Natural killer cell treated with Interleukin-12 subunit alpha and Interleukin-12 subunit beta and Interleukin-15 and Interleukin-18, amount 100 ng/mL, for 72 hours (primary cell): ENCODE results near the gene PEDS1. TPM values are rescaled to one million over a fixed set of nuclear protein-coding genes. Genes with fewer than 3 reads are reported as not detected.
A peak's percentile ranks its signal among the peaks of the same experiment; 100 is the strongest.
"Not testable (repeated sequence)": the region's sequence is repeated elsewhere in the genome, so short reads cannot be mapped to it uniquely, and the experiment has no call there.

Experiments
- ATAC-seq, 2 donors: fragments of 150-1000 bp; cut with Tn5 transposase in 1 of 2; sonication (Bioruptor Pico), chemical (Tn5 transposase) in 1 of 2; 2 replicates each; pipeline ENCODE4 v1.10.0; 2021
- DNase-seq: peaks from one replicate; pipeline ENCODE4 v3.0.0; 2022; ENCODE audit warnings: low spot score
- H3K27ac Mint-ChIP-seq, 2 donors: 1 replicate in 1 of 2; 2 replicates in 1 of 2; pipeline ENCODE4 v1.8.0; 2022; ENCODE audit warnings: mixed read lengths in 2 of 2, mild to moderate bottlenecking in 1 of 2, moderate library complexity in 1 of 2
- H3K27me3 Mint-ChIP-seq, 2 donors: 1 replicate in 1 of 2; 2 replicates in 1 of 2; pipeline ENCODE4 v1.8.0; 2022; ENCODE audit warnings: mixed read lengths in 2 of 2
- H3K36me3 Mint-ChIP-seq: one replicate; pipeline ENCODE4 v1.8.0; 2022; ENCODE audit warnings: mixed read lengths
- H3K4me1 Mint-ChIP-seq, 2 donors: 1 replicate in 1 of 2; 2 replicates in 1 of 2; pipeline ENCODE4 v1.8.0; 2022; ENCODE audit warnings: low read depth in 2 of 2, mixed read lengths in 2 of 2, mild to moderate bottlenecking in 1 of 2
- H3K4me3 Mint-ChIP-seq: one replicate; pipeline ENCODE4 v1.8.0; 2022; ENCODE audit warnings: mixed read lengths
- H3K9me3 Mint-ChIP-seq: 2 replicates; pipeline ENCODE4 v1.8.0; 2022; ENCODE audit warnings: mixed read lengths
- total RNA-seq, 2 donors: library from RNA; stranded (reverse); gene quantifications; one replicate each; pipeline ENCODE4 v1.2.3, GENCODE V29; 2022

The PEDS1 gene
- total RNA-seq, 2 donors from 2014 or later = 31.2 to 33.8 TPM

DNA sequence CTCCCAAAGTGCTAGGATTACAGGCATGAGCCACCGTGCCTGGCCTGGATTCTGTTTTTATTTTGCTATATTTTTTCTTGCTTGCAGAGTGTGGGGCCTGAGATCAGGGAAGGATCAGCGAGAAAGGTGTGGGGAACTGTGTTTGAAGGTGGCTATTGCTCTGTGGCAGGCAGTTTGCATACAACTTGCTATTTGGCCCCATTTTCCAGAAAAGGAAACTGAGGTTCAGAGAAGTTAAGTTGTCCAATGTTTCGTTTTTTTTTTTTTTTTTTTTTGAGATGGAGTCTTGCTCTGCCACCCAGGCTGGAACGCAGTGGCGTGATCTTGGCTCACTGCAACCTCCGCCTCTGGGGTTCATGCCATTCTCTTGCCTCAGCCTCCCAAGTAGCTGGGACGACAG is 8.0 kb upstream of the PEDS1 start:
- not testable (repeated sequence) for H3K4me3 Mint-ChIP-seq, ATAC-seq, H3K36me3 Mint-ChIP-seq, DNase-seq, H3K27ac Mint-ChIP-seq, H3K9me3 Mint-ChIP-seq, H3K27me3 Mint-ChIP-seq
- H3K4me1 Mint-ChIP-seq = peaks cover 11% of the 10 kb centered on the region in 2 donors

- Mint-ChIP-seq H3K27me3 (no peaks in the 10 kb centered on the region), H3K9me3 (no peaks in the 10 kb centered on the region), H3K27ac (peak overlapping the region; percentile 76 to 92), H3K36me3 (no peaks in the 10 kb centered on the region), H3K4me3 (peak overlapping the region; percentile 91), H3K4me1 (peaks cover 42 to 50% of the 10 kb centered on the region in 2 donors)
- DNase-seq (no peak), ATAC-seq (peak in 1 of 2 donors; percentile 5)
Observed at GRCh38 chr20:50153153-50153499, 397 bp downstream of the PEDS1 start.

DNA sequence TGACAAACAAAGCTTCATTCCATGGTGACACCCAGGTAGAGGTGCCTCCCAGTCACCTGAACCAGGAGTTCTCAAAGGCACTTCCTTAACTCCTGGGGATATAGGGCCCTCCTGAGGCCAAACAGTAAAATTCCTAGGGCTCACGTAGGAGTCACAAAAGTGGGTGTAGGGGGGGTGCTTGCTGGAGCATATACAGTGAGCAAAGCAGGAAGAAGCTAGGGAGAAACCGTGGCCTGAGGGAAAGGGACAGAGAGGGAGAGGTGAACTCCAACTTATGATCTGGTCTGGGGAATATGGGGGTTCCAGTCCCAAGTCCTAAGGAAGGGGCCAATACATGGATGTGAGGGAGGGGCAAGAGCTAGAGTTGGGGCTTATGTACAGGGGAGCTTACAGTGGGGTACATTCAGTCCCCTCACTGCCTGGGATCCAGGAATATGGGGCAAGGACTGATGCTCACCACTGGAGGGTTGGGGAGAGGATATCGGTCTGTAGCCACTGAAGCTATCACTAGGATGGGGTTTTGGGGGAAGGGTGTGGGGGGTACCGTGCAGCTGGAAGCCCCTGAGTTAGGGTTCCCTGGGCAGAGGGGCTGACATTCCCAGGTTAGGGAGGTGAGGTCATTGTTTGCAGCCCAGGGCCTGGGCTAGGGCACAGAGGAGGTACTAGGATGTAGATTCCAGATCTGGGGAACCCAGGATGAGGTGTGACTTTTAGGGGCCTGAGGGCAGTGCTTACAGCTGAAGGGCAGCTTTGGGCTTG is 950 bp downstream of the PEDS1 start:
- Mint-ChIP-seq H3K4me3 (peak overlapping the region; percentile 91), H3K4me1 (peaks cover 46 to 55% of the 10 kb centered on the region in 2 donors), H3K27ac (peak overlapping the region; percentile 76 to 92), H3K9me3 (no peaks in the 10 kb centered on the region), H3K27me3 (no peaks in the 10 kb centered on the region), H3K36me3 (no peaks in the 10 kb centered on the region)
- ATAC-seq (no peak), DNase-seq (no peak)

DNA sequence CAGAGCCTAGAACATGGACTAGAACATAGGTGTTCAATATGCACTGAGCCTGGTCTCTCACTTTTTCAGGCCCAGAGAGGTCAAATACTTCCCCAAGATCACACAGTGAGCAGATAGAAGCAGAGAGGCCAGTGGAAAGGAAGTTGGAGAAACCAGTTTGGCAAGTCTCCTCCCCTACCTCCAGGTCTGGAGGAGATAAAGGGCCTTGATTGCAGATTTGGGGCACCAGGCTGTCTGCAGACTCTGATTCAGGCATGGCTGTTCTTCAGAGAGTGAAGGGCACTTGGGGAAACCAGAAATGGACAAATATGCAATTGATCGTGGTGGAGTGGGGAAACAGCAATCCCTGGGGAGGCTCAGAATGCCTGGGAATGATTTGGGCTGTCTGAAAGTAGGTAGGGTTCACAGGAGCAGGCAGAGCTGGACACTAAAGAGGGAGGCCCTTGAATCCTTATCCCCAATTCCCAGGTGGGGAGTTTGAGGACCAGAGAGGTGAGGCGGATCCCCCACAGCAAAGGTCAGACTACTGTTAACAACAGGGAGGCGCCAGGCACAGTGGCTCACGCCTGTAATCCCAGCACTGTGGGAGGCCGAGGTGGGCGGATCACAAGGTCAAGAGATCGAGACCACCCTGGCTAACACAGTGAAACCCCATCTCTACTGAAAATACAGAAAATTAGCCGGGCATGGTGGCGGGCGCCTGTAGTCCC is 2.3 kb downstream of the PEDS1 start:
- Mint-ChIP-seq H3K27me3 (no peaks in the 10 kb centered on the region), H3K4me3 (peak overlapping the region; percentile 91), H3K36me3 (no peaks in the 10 kb centered on the region), H3K4me1 (peaks cover 60 to 69% of the 10 kb centered on the region in 2 donors), H3K9me3 (no peaks in the 10 kb centered on the region), H3K27ac (peak overlapping the region; percentile 76 to 92)
- DNase-seq (no peak), ATAC-seq (no peak)

- peak overlapping the region in 1 of 2 donors; percentile 92 for H3K27ac Mint-ChIP-seq
- DNase-seq (no peak), ATAC-seq (no peak)
- peaks cover 64 to 74% of the 10 kb centered on the region in 2 donors for H3K4me1 Mint-ChIP-seq
- no peaks in the 10 kb centered on the region for H3K27me3 Mint-ChIP-seq
- no peaks in the 10 kb centered on the region for H3K9me3 Mint-ChIP-seq
- H3K36me3 Mint-ChIP-seq = no peaks in the 10 kb centered on the region
- no peak overlapping the region for H3K4me3 Mint-ChIP-seq
Observed at GRCh38 chr20:50149481-50150254, 3.9 kb downstream of the PEDS1 start.

- Mint-ChIP-seq H3K4me1 (peaks cover 64 to 65% of the 10 kb centered on the region in 2 donors), H3K27me3 (no peaks in the 10 kb centered on the region), H3K4me3 (peak overlapping the region; percentile 77), H3K36me3 (peaks cover 3% of the 10 kb centered on the region), H3K9me3 (no peaks in the 10 kb centered on the region), H3K27ac (peak overlapping the region; percentile 92 to 98)
- DNase-seq (peak; percentile 87), ATAC-seq (peak; percentile 91 to 95)
Observed at GRCh38 chr20:50146732-50147662, 6.5 kb downstream of the PEDS1 start.

- peaks cover 58 to 61% of the 10 kb centered on the region in 2 donors for H3K4me1 Mint-ChIP-seq
- H3K4me3 Mint-ChIP-seq = peak overlapping the region; percentile 77
- peak; percentile 8 for DNase-seq
- H3K36me3 Mint-ChIP-seq = peaks cover 4% of the 10 kb centered on the region
- H3K27me3 Mint-ChIP-seq = no peaks in the 10 kb centered on the region
- H3K9me3 Mint-ChIP-seq = no peaks in the 10 kb centered on the region
- H3K27ac Mint-ChIP-seq = peak overlapping the region; percentile 92 to 98
- no peak for ATAC-seq
Observed at GRCh38 chr20:50146214-50146613, 7.3 kb downstream of the PEDS1 start.

- H3K4me3 Mint-ChIP-seq = no peak overlapping the region
Observed at GRCh38 chr20:50145566-50145965, 8.0 kb downstream of the PEDS1 start.

DNA sequence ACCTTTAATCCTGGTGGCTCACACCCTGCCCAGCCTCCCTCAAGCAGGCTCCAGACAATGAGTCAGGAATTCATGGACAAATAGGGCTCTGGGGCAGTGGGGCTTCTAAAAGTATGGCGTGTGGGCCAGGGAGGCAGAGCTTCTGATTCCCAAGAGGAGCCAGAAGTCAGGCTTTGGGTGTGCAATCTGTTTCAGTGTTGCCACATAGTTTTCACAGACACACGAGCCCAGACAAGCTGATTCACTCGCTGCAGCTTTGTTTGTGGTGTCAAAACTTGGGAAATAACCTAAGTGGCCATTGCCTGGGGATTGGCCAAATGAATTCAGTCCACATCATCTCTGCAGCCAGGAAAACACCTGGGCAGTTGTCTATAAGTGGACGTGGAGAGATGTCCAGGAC is 9.2 kb downstream of the PEDS1 start:
- Mint-ChIP-seq H3K4me3 (no peak overlapping the region), H3K9me3 (no peaks in the 10 kb centered on the region), H3K27ac (peak overlapping the region; percentile 41 to 85), H3K4me1 (peaks cover 46 to 61% of the 10 kb centered on the region in 2 donors), H3K36me3 (peaks cover 4% of the 10 kb centered on the region), H3K27me3 (no peaks in the 10 kb centered on the region)
- ATAC-seq (peak; percentile 15 to 70), DNase-seq (no peak)

More at GRCh38 chr20:50145566-50145965, 8.0 kb downstream of the PEDS1 start:
- H3K27ac Mint-ChIP-seq = peak overlapping the region; percentile 92 to 98
- DNase-seq (no peak), ATAC-seq (no peak)
- H3K4me1 Mint-ChIP-seq = peaks cover 52 to 56% of the 10 kb centered on the region in 2 donors
- no peaks in the 10 kb centered on the region for H3K27me3 Mint-ChIP-seq
- H3K9me3 Mint-ChIP-seq = no peaks in the 10 kb centered on the region
- H3K36me3 Mint-ChIP-seq = peaks cover 4% of the 10 kb centered on the region

GRCh38 chr20:50142812-50143211 is 10.7 kb downstream of the PEDS1 start:
- Mint-ChIP-seq H3K27me3 (no peaks in the 10 kb centered on the region), H3K27ac (peak overlapping the region in 1 of 2 donors; percentile 85), H3K4me3 (no peak overlapping the region), H3K36me3 (peaks cover 4% of the 10 kb centered on the region), H3K9me3 (no peaks in the 10 kb centered on the region), H3K4me1 (peaks cover 33 to 51% of the 10 kb centered on the region in 2 donors)
- DNase-seq = no peak
- no peak for ATAC-seq

- H3K9me3 Mint-ChIP-seq = no peaks in the 10 kb centered on the region
- DNase-seq (no peak), ATAC-seq (no peak)
- H3K4me3 Mint-ChIP-seq = no peak overlapping the region
- H3K27ac Mint-ChIP-seq = peak overlapping the region; percentile 55 to 74
- peaks cover 24 to 49% of the 10 kb centered on the region in 2 donors for H3K4me1 Mint-ChIP-seq
- no peaks in the 10 kb centered on the region for H3K27me3 Mint-ChIP-seq
- peaks cover 4% of the 10 kb centered on the region for H3K36me3 Mint-ChIP-seq
Observed at GRCh38 chr20:50141811-50142561, 11.5 kb downstream of the PEDS1 start.

DNA sequence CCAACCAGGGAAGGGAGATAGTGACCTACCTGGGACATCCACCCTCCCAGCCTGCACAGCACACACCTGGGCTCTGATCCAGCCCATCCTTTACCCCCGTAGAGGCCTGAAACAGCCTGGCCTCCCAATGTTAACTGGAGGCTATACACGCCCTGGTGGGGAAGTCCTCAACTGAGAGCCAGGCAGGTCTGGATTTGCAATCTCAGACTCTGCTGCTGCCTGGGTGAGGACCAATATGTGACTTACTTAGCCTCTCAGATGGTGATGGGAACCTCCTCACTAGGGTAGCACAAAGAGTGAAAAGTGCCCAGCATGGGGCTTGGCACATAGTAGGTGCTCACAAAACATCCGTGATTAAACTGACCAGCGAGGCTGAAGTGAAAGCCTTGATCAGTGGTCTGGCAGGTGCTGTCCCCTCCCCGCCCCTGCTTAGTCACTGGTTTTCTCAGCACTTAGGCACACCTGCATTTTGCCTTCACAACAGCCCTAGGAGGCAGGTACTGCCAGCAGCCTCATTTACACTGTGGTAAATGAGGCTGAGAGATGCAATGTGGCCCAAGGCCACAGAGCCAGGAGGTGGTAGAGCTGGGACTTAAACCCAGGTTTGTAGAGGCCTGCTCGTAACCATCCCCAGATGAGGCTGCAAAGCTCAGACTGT is 12.4 kb downstream of the PEDS1 start:
- Mint-ChIP-seq H3K9me3 (no peaks in the 10 kb centered on the region), H3K4me1 (peaks cover 16 to 41% of the 10 kb centered on the region in 2 donors), H3K4me3 (no peak overlapping the region), H3K27me3 (no peaks in the 10 kb centered on the region), H3K27ac (peak overlapping the region in 1 of 2 donors; percentile 3), H3K36me3 (peaks cover 4% of the 10 kb centered on the region)
- ATAC-seq (no peak), DNase-seq (no peak)
